Nephron progenitor cell (in vitro differentiated cells): ENCODE data around the gene CTPS1.

Source experiments
- DNase-seq: peaks from one replicate; pipeline ENCODE4 v3.0.0; 2021
- H3K27ac Mint-ChIP-seq: 2 replicates; pipeline ENCODE4 v1.8.0; 2021; ENCODE audit warnings: mild to moderate bottlenecking, moderate library complexity, mixed read lengths
- H3K27me3 Mint-ChIP-seq: 2 replicates; pipeline ENCODE4 v1.8.0; 2021; ENCODE audit warnings: mild to moderate bottlenecking, low read depth, mixed read lengths; ENCODE audit not compliant: poor library complexity
- H3K36me3 Mint-ChIP-seq: 2 replicates; pipeline ENCODE4 v1.8.0; 2021; ENCODE audit warnings: low read depth, mixed read lengths
- H3K4me1 Mint-ChIP-seq: 2 replicates; pipeline ENCODE4 v1.8.0; 2021; ENCODE audit warnings: mixed read lengths
- H3K4me3 Mint-ChIP-seq: 2 replicates; pipeline ENCODE4 v1.8.0; 2021; ENCODE audit warnings: mild to moderate bottlenecking, moderate library complexity, mixed read lengths
- H3K9me3 Mint-ChIP-seq: 2 replicates; pipeline ENCODE4 v1.8.0; 2021; ENCODE audit warnings: mild to moderate bottlenecking, moderate library complexity, mixed read lengths
- TF ChIP-seq, protein P1 (sequence below): fragments of 200-600 bp; sonication (generic); IDR thresholded peaks from 2 replicates; pipeline ENCODE4 v1.5.0; 2021; ENCODE audit warnings: antibody characterized with exemption

Gene CTPS1

DNA sequence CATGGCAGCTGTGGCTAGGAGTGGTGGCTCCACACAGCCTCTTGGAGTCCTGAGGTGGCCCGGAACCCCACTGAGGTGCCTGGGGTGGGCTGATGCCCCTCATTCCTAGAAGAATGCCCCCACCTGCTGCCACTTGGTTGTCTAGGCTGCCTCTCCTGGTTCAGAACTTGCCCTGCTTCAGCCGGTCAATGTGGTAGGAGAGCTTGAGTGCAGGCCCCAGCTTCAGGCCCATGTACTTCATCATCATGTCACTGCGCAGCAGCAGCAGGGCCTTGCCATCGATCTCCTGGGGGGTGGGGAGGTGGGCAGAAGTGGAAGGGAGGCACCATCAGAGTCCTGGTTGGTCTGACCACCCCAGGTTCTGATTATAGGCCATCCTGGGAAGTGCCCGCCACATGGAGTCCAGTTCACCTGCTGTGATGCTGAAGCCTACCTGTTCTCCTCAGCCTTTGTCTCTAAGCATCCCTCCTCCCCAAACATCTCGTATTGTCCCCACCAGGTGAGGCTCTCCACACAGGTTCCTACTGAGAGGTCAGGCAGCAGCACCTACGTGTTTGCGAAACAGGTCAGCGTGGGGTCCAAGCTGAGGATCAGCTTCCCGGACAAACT, 48.6 kb downstream of the CTPS1 start:
- no peak overlapping the region for H3K4me3 Mint-ChIP-seq
- no peaks in the 10 kb centered on the region for H3K9me3 Mint-ChIP-seq
- peaks cover 11% of the 10 kb centered on the region for H3K4me1 Mint-ChIP-seq
- TF ChIP-seq, protein P1, sequence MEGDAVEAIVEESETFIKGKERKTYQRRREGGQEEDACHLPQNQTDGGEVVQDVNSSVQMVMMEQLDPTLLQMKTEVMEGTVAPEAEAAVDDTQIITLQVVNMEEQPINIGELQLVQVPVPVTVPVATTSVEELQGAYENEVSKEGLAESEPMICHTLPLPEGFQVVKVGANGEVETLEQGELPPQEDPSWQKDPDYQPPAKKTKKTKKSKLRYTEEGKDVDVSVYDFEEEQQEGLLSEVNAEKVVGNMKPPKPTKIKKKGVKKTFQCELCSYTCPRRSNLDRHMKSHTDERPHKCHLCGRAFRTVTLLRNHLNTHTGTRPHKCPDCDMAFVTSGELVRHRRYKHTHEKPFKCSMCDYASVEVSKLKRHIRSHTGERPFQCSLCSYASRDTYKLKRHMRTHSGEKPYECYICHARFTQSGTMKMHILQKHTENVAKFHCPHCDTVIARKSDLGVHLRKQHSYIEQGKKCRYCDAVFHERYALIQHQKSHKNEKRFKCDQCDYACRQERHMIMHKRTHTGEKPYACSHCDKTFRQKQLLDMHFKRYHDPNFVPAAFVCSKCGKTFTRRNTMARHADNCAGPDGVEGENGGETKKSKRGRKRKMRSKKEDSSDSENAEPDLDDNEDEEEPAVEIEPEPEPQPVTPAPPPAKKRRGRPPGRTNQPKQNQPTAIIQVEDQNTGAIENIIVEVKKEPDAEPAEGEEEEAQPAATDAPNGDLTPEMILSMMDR: no peak
- peaks cover 60% of the 10 kb centered on the region for H3K36me3 Mint-ChIP-seq
- H3K27ac Mint-ChIP-seq: peak overlapping the region; percentile 59
- H3K27me3 Mint-ChIP-seq: no peaks in the 10 kb centered on the region
- no peak for DNase-seq

DNA sequence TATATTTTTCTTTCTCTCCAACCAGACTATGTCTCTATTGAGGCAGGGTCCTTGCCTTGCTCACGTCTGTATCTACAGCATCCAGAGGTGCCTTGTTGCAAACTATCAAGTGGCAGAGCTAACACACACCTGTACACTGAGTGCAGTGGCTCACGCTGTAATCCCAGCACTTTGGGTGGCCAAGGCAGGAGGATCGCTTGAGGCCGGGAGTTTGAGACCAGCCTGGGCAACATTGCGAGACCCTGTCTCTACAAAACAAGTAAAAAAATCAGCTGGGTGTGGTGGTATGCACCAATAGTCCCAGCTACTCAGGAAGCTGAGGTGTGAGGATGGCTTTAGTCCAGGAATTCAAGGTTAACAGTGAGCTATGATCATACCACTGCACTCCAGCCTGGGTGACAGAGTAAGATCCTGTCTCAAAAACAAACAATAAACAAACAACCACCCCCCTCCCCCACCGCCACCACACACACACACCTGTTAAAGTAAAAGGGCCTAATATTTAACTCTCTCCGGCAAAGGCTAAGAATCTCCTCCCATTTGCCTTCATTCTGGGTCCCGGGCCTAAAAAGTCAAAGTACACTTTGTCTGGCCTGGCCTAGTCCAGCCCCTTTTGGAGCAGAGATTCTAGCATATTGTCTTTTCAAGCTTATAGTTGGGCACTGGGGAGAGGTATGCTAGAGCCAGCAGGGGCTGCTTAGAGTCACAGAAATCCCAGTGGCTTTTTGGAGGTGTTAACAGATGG, 51.5 kb downstream of the CTPS1 start:
- peaks cover 4% of the 10 kb centered on the region for H3K4me1 Mint-ChIP-seq
- H3K27me3 Mint-ChIP-seq: no peaks in the 10 kb centered on the region
- peak overlapping the region; percentile 47 for H3K27ac Mint-ChIP-seq

DNA sequence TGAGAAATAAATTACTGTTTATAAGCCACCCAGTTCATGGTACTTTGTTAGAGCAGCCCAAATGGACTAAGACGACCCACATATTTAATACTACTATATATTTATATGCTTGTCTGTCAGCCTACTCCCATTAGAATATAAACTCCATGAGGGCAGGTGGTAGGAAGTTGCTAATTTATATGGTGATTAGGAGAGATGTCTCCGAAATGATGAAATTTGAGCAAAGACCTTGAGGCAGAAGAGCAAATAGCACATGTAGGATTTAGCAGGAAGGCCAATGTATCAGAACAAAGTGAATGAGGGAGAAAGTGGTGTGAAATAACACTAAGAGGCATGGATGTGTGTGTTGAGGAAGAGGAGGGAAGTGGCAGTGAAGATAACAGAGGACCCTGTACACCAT, 52.7 kb downstream of the CTPS1 start:
- Mint-ChIP-seq H3K27me3 (no peaks in the 10 kb centered on the region), H3K4me3 (no peak overlapping the region), H3K4me1 (peaks cover 4% of the 10 kb centered on the region)

More for the DNA sequence above, 51.5 kb downstream of the CTPS1 start:
- H3K9me3 Mint-ChIP-seq: no peaks in the 10 kb centered on the region
- DNase-seq: no peak
- peaks cover 68% of the 10 kb centered on the region for H3K36me3 Mint-ChIP-seq
- TF ChIP-seq, protein P1: no peak
- H3K4me3 Mint-ChIP-seq: no peak overlapping the region

DNA sequence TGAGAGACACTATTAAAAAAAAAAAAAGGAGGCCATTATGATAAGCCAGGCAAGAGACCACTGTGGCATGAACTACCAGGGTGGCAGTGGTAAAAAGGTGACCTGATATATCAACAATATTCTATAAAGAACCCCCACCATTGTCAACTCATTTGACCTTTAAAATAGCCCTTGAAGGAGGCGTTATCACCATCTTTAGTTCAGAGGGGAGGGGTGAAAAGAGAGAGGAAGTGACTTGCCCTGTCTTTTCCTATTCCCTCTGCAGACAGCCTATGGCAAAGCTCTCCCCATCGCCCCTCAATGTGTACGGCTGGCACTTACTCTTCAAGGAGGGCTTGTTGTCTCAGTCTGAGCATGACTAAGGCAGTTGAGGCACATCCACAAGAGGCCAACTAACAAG, 53.8 kb downstream of the CTPS1 start:
- Mint-ChIP-seq H3K4me3 (no peak overlapping the region), H3K9me3 (no peaks in the 10 kb centered on the region), H3K4me1 (no peaks in the 10 kb centered on the region), H3K27ac (no peak overlapping the region), H3K36me3 (peaks cover 47% of the 10 kb centered on the region), H3K27me3 (no peaks in the 10 kb centered on the region)
- DNase-seq: no peak
- TF ChIP-seq, protein P1: no peak

More for the DNA sequence above, 52.7 kb downstream of the CTPS1 start:
- no peak for DNase-seq
- TF ChIP-seq, protein P1: no peak
- H3K36me3 Mint-ChIP-seq: peaks cover 57% of the 10 kb centered on the region
- H3K27ac Mint-ChIP-seq: no peak overlapping the region
- H3K9me3 Mint-ChIP-seq: no peaks in the 10 kb centered on the region

DNA sequence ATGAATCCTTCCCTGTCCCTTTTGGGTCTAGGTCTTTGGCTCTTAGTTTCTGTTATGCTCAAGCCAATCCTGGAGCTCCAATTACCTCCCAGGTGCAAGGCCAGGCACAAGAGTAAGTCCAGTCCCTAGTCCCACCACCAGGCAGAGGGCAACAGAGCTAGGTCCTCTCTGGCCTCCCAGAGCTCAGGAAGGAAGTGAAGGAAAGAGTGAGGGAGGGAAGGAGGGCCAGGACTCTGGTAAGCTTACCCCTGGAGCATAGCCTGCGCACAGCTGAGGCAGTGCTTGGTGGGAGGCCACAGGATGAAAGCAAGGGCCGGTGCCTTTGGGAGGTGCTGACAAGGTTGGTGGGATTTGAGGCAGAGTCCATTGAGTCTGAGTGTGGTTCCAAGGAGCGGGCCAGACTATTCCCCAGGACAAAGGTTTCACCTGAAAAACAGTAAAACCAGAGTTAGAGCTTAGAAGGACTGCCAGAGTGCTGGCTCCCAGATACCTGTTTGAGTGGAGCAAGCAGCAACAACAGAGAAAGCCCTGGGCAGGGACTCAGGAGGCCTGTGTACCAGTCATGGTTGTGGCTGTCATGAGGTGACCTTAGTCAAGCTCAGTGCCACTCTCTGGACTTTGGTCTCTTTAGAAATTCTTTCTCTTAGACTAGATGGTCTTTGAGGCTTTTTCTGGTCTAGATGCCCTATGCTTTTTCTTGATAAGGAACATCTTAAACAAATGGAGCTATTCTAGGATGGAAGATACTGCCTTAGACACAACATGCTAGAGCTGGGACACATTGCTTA, 57.8 kb downstream of the CTPS1 start:
- Mint-ChIP-seq H3K36me3 (peaks cover 28% of the 10 kb centered on the region), H3K27me3 (no peaks in the 10 kb centered on the region), H3K4me1 (no peaks in the 10 kb centered on the region), H3K4me3 (no peak overlapping the region), H3K9me3 (no peaks in the 10 kb centered on the region), H3K27ac (no peak overlapping the region)
- TF ChIP-seq, protein P1: no peak
- DNase-seq: no peak
